Peyer's patch (tissue), 4 donors: ENCODE data around the gene SEC16B. TPM values are rescaled to one million over a fixed set of nuclear protein-coding genes. Genes with fewer than 3 reads are reported as not detected.

Experiments used
- DNase-seq, 3 donors: peaks; one replicate each; pipeline ENCODE4 v3.0.0-alpha.2; 2017 to 2019
- H3K27ac ChIP-seq, 4 donors: fragments of 200-600 bp; sonication (generic); one replicate each; pipeline ENCODE4 v1.5.1; 2016 to 2019
- H3K27me3 ChIP-seq, 2 donors: fragments of 200-600 bp; sonication (generic); one replicate each; pipeline ENCODE4 v1.5.1; 2019
- H3K36me3 ChIP-seq, 3 donors: fragments of 200-600 bp; sonication (generic); one replicate each; pipeline ENCODE4 v1.5.1; 2016 to 2019
- H3K4me1 ChIP-seq, 4 donors: fragments of 200-600 bp; sonication (generic); one replicate each; pipeline ENCODE4 v1.5.1; 2016 to 2019
- H3K4me3 ChIP-seq, 4 donors: fragments of 200-600 bp; sonication (generic); 1 replicate in 3 of 4; 2 replicates in 1 of 4; pipeline ENCODE4 v1.5.1; 2016 to 2019; ENCODE audit warnings: mild to moderate bottlenecking in 1 of 4
- H3K9me3 ChIP-seq, 4 donors: fragments of 200-600 bp; sonication (generic); one replicate each; pipeline ENCODE4 v1.5.1; 2016 to 2019; ENCODE audit warnings: mild to moderate bottlenecking in 1 of 4
- POLR2A ChIP-seq, 2 donors: fragments of 450-650 bp; IDR thresholded peaks; one replicate each; pipeline ENCODE4 v1.5.1; 2017; ENCODE audit warnings: antibody characterized with exemption in 2 of 2, mild to moderate bottlenecking in 2 of 2, moderate library complexity in 2 of 2
- total RNA-seq, 4 donors: library from RNA; depleted of rRNA; stranded (reverse); fragments of >200 nt; gene quantifications; one replicate each; pipeline ENCODE4 v1.1.0, GENCODE V29; 2016
- TF ChIP-seq, protein P1 (sequence below), 6 experiments: fragments of 450-650 bp in 4 of 6; fragments of 200-600 bp in 2 of 6; sonication (generic) in 1 of 6; IDR thresholded peaks; one replicate each; pipeline ENCODE4 v1.5.1; 2017 to 2019; ENCODE audit warnings: antibody characterized with exemption in 6 of 6, mild to moderate bottlenecking in 3 of 6, moderate library complexity in 1 of 6

SEC16B gene
- total RNA-seq, 4 donors from 2014 or later: 20.6 to 147 (median 55.0) TPM

DNA sequence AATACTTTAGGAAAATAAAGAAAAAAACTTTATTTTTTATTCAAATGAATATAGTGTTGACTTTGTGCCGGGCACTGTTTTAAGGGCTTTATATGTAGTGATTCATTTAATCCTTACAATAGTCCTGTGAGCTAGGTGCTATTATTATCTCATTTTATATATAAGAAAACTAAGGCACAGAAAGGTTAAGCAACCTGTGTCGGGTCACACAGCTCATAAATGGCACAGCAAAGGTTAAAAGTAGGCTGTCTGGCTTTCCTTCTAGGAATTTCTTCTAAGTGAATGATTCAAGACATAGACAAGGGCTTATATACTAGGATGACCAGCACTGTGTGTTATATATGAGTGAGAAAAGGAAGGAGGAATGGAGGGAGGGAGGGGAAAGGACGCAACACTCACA, 35.4 kb downstream of the SEC16B start:
- no peak for TF ChIP-seq POLR2A (IDR thresholded peaks at IDR 0.05)
- DNase-seq: no peak
- no peak overlapping the region for H3K4me3 ChIP-seq
- H3K4me1 ChIP-seq: no peaks in the 10 kb centered on the region
- H3K36me3 ChIP-seq: peaks cover 0 to 66% (median 0%) of the 10 kb centered on the region in 3 donors
- H3K27ac ChIP-seq: no peak overlapping the region
- no peaks in the 10 kb centered on the region for H3K27me3 ChIP-seq
- no peaks in the 10 kb centered on the region for H3K9me3 ChIP-seq

DNA sequence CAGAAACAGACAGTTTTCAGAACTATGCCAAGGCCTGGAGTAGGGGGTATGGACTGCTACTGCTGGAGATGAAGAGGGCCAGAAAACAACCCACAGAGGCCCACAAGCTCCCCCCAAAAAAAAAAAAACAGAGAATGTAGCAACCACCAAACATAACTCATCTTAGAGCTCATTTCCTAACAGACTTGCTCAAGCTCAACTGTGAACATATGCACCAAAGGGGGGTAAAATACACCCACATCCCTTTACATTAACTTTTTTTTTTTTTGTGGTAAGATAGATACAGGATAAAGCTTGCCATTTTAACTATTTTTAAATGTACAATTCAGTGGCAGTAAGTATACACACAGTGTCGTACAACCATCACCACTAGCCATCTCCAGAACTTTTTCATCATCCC, 36.0 kb downstream of the SEC16B start:
- Histone ChIP-seq H3K27ac (no peak overlapping the region), H3K4me1 (no peaks in the 10 kb centered on the region), H3K9me3 (no peaks in the 10 kb centered on the region), H3K27me3 (no peaks in the 10 kb centered on the region), H3K36me3 (peaks cover 0 to 63% (median 0%) of the 10 kb centered on the region in 3 donors), H3K4me3 (no peak overlapping the region)
- no peak for DNase-seq
- TF ChIP-seq, protein P1, sequence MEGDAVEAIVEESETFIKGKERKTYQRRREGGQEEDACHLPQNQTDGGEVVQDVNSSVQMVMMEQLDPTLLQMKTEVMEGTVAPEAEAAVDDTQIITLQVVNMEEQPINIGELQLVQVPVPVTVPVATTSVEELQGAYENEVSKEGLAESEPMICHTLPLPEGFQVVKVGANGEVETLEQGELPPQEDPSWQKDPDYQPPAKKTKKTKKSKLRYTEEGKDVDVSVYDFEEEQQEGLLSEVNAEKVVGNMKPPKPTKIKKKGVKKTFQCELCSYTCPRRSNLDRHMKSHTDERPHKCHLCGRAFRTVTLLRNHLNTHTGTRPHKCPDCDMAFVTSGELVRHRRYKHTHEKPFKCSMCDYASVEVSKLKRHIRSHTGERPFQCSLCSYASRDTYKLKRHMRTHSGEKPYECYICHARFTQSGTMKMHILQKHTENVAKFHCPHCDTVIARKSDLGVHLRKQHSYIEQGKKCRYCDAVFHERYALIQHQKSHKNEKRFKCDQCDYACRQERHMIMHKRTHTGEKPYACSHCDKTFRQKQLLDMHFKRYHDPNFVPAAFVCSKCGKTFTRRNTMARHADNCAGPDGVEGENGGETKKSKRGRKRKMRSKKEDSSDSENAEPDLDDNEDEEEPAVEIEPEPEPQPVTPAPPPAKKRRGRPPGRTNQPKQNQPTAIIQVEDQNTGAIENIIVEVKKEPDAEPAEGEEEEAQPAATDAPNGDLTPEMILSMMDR (IDR thresholded peaks at IDR 0.05): no peak
- TF ChIP-seq POLR2A (IDR thresholded peaks at IDR 0.05): no peak

DNA sequence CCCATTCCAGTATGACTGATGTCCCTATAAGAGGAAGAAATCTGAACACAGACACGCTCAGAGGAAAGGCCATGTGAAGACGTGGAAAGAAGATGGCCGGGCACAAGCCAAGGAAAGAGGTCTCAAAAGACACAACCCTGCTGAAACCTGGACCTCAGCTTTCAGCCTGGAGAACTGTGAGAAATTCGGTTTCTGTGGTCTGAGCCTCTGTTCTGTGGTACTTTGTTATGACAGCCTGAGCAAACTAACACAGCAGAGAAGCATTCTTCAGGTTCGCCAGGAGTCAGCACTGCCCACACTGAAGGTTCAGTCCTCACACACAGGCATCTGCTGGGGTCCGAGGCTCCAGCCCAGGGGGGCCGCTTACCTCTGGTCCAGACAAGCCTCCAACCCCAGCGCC, 37.7 kb downstream of the SEC16B start:
- Histone ChIP-seq H3K36me3 (peaks cover 0 to 55% (median 0%) of the 10 kb centered on the region in 3 donors), H3K27ac (no peak overlapping the region)

DNA sequence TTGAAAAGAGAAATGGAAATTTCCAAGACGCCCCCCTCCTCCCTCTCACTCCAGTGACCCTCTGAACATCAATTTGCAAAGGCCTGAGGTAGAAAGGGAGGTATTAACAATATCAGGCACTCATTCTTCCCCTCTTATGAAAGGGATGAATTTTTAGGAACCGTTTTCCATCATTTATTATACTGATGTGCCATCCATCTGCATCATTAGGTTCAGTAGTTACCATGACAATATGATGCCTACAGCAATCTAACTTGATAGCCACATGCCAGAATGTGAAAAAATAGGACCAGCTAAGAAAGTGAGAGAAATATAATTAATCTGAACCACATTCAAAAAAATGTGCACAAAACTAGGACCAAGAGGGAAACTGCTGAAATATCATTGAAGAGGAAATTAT, 40.9 kb downstream of the SEC16B start:
- DNase-seq: no peak
- Histone ChIP-seq H3K27ac (no peak overlapping the region), H3K4me1 (no peaks in the 10 kb centered on the region), H3K27me3 (no peaks in the 10 kb centered on the region), H3K4me3 (no peak overlapping the region), H3K36me3 (peaks cover 0 to 40% (median 0%) of the 10 kb centered on the region in 3 donors), H3K9me3 (no peaks in the 10 kb centered on the region)
- TF ChIP-seq POLR2A (IDR thresholded peaks at IDR 0.05): no peak
- TF ChIP-seq, protein P1 (IDR thresholded peaks at IDR 0.05): no peak

More for the DNA sequence above, 37.7 kb downstream of the SEC16B start:
- DNase-seq: no peak
- no peak overlapping the region for H3K4me3 ChIP-seq
- no peaks in the 10 kb centered on the region for H3K9me3 ChIP-seq
- H3K27me3 ChIP-seq: no peaks in the 10 kb centered on the region
- TF ChIP-seq, protein P1 (IDR thresholded peaks at IDR 0.05): no peak
- no peak for TF ChIP-seq POLR2A (IDR thresholded peaks at IDR 0.05)
- H3K4me1 ChIP-seq: no peaks in the 10 kb centered on the region

DNA sequence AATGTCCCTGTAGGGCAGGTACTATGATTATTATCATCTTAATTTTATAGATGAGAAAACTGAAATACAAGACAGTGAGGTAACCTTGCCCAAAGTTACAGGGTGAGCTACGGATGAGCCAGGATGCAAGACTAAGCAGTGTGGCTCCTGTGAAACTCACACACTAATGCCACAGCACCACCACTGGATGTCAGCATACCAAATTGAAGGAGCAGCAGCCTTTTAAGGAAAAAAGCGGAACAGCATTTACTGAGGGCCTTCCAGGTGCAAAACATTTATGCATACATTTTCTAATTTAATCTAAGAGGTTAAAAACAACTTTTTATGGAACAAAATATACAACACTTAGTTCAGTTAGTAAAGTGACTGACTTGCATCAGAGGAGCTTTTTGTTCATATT, 41.7 kb downstream of the SEC16B start:
- Histone ChIP-seq H3K4me3 (no peak overlapping the region), H3K9me3 (no peaks in the 10 kb centered on the region), H3K36me3 (peaks cover 0 to 34% (median 0%) of the 10 kb centered on the region in 3 donors), H3K4me1 (no peaks in the 10 kb centered on the region), H3K27me3 (no peaks in the 10 kb centered on the region), H3K27ac (no peak overlapping the region)
- no peak for DNase-seq
- TF ChIP-seq, protein P1 (IDR thresholded peaks at IDR 0.05): no peak
- TF ChIP-seq POLR2A (IDR thresholded peaks at IDR 0.05): no peak

DNA sequence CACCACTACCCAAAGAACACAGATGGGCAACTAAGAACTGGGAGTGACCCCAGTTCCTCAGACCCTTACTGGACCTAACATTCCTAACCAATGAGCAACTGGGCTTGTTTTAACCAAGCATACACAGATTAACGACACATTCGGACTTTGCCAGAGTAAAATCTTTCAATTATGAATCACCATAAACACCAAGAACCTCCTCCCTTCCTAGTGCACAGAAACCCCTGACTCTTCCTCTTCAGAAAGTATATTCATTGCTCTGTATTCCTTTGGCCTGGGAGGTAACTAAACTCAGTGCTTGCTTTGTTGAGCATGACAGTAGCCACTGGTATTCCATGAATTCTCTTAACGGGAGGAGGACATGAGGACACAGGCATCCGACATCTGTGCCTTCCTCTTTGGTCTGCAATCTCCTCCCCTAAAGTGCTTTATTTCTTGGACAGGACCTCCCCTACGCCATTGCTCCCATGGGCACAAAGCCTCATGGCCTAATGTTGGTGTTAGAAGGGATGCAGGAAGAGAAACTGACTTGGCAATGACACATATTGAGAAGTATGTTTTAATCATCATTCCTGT, 42.7 kb downstream of the SEC16B start:
- H3K9me3 ChIP-seq: no peaks in the 10 kb centered on the region
- H3K4me3 ChIP-seq: no peak overlapping the region
- H3K27me3 ChIP-seq: no peaks in the 10 kb centered on the region
- no peaks in the 10 kb centered on the region for H3K4me1 ChIP-seq
- no peak for DNase-seq
- H3K36me3 ChIP-seq: peaks cover 0 to 25% (median 0%) of the 10 kb centered on the region in 3 donors
- no peak overlapping the region for H3K27ac ChIP-seq
- no peak for TF ChIP-seq POLR2A (IDR thresholded peaks at IDR 0.05)
- TF ChIP-seq, protein P1 (IDR thresholded peaks at IDR 0.05): no peak
